ENCODE measurements around the gene CEACAM19. TPM values are rescaled to one million over a fixed set of nuclear protein-coding genes. Genes with fewer than 3 reads are reported as not detected.

Gene CEACAM19
- total RNA-seq, 2 experiments from 2014 or later = 0.63 to 1.3 TPM

DNA sequence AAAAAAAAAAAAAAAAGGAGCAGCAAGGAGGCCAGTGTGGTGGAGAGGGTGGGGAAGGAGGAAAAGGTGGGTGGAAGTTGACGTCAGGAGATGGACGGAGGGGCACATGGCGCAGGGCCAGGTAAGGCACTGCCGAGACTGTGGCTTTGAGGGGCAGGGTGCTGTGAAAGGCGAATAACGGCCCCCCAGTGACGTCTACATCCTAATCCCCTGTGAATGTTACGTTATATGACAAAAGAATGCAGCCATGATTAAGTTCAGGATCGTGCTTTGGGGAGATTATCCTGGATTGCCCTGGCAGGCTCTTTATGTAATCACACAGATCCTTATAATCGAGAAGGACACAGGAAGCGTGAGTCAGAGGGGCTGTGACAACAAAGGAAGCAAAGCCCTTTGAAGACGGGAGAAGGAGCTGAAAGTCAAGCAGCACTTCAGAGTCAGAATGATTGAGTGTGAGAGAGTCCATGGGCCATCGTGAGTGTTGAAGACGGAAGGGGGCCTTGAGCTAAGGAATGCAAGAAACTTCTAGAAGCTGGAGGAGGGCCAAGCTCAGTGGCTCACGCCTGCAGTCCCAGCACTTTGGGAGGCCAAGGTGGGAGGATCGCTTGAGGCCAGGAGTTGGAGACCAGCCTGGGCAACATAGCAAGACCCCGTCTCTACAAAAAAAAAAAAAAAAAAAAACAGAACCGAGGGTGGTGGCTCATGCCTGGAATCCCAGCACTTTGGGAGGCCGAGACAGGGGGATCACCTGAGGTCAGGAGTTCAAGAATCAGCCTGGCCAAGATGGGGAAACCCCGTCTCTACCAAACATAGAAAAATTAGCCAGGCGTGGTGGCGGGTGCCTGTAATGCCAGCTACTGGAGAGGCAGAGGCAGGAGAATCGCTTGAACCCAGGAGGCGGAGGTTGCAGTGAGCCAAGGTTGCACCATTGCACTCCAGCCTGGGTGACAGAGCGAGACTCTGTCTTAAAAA, 13.9 kb downstream of the CEACAM19 start:
- CTCF ChIA-PET = interaction anchor here (1.0 to 1.3 kb wide), 5 partner anchors 28 to 114 kb away, joined by 3 to 4 read pairs (median 3); no protein-coding TSS in a partner anchor
- POLR2A ChIA-PET = no interaction called here
- intact Hi-C loops (cut with micrococcal nuclease) = no loop called here
- DNase-seq (peak; percentile 56), ATAC-seq (peak; percentile 62)
- Mint-ChIP-seq H3K36me3 (ENCODE audit: low read depth) (no peaks in the 10 kb centered on the region), H3K9me3 (no peaks in the 10 kb centered on the region), H3K4me3 (no peak overlapping the region), H3K27ac (peak overlapping the region; percentile 17), H3K4me1 (ENCODE audit: low read depth) (peaks cover 26% of the 10 kb centered on the region), H3K27me3 (peaks cover 21% of the 10 kb centered on the region)
- TF ChIP-seq, protein P1, sequence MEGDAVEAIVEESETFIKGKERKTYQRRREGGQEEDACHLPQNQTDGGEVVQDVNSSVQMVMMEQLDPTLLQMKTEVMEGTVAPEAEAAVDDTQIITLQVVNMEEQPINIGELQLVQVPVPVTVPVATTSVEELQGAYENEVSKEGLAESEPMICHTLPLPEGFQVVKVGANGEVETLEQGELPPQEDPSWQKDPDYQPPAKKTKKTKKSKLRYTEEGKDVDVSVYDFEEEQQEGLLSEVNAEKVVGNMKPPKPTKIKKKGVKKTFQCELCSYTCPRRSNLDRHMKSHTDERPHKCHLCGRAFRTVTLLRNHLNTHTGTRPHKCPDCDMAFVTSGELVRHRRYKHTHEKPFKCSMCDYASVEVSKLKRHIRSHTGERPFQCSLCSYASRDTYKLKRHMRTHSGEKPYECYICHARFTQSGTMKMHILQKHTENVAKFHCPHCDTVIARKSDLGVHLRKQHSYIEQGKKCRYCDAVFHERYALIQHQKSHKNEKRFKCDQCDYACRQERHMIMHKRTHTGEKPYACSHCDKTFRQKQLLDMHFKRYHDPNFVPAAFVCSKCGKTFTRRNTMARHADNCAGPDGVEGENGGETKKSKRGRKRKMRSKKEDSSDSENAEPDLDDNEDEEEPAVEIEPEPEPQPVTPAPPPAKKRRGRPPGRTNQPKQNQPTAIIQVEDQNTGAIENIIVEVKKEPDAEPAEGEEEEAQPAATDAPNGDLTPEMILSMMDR (IDR thresholded peaks at IDR 0.05) = no peak

DNA sequence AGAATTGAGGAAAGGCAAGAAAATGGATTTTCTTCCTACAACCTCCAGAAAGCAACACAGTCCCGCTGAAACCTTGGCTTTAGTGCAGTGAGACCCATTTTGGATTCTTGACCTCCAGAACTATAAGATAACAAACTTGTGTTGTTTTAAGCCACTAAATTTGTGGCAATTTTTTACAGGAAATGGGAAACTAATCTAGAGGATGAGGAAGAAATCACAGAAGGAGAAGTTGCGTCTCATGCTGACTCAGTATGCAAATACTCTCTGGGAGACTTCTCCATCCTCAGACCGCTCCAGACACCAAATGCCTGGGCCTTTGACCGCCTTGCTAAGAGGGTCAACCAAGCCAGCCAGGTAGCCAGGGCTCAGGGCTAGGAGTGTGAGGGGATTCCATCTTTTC, 14.6 kb downstream of the CEACAM19 start:
- TF ChIP-seq, protein P1 (IDR thresholded peaks at IDR 0.05) = no peak
- no peaks in the 10 kb centered on the region for H3K36me3 Mint-ChIP-seq (ENCODE audit: low read depth)
- DNase-seq (no peak), ATAC-seq (no peak)
- ChIA-PET POLR2A (interaction anchor here (0.7 kb wide), 1 partner anchor 63 kb away, joined by 3 read pairs; no protein-coding TSS in a partner anchor), CTCF (interaction anchor here (1.0 to 1.3 kb wide), 5 partner anchors 29 to 115 kb away, joined by 3 to 4 read pairs (median 3); no protein-coding TSS in a partner anchor)
- no peak overlapping the region for H3K4me3 Mint-ChIP-seq
- intact Hi-C loops (cut with micrococcal nuclease) = no loop called here
- H3K9me3 Mint-ChIP-seq = no peaks in the 10 kb centered on the region
- peaks cover 21% of the 10 kb centered on the region for H3K27me3 Mint-ChIP-seq
- H3K4me1 Mint-ChIP-seq (ENCODE audit: low read depth) = peaks cover 26% of the 10 kb centered on the region
- no peak overlapping the region for H3K27ac Mint-ChIP-seq

DNA sequence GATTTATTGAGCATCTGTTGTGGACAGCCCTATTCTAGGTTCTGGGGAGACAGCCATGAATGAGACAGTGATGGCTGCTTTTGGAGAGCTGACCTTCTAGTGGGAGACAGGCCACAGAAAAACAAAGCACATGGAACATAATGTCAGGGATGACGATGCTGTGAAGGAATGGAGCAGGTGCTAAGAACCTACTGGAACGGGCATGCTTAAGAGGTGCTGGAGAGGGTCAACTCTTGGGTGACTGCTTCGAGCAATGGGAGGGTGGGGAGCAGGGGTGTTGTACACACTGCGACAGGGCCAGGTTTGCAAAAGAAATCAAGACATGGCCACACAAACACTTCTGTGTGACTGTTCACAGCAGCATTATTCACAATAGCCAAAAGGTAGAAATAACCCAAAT, 15.6 kb downstream of the CEACAM19 start:
- intact Hi-C loops (cut with micrococcal nuclease) = no loop called here
- no peak overlapping the region for H3K4me3 Mint-ChIP-seq

DNA sequence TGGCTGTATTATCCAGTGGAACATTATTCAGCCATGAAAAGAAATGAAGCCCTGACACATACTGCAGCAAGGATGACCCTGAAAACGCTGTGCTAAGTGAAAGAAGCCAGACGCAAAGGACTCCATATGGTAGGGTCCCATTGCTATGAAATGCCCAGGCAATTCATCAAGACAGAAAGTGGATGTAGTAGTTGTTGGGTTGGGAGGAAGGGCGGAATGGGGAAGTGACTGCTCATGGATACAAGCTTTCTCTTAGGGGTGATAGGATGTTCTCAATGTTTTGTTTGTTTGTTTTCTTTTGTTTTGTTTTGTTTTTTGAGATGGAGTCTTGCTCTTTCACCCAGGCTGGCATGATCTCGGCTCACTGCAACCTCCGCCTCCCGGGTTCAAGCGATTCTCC, 16.6 kb downstream of the CEACAM19 start:
- POLR2A ChIA-PET = no interaction called here

More for the DNA sequence above, 15.6 kb downstream of the CEACAM19 start:
- ChIA-PET POLR2A (interaction anchor here (0.7 kb wide), 1 partner anchor 62 kb away, joined by 3 read pairs; no protein-coding TSS in a partner anchor), CTCF (interaction anchor here (1.2 kb wide), 1 partner anchor 84 kb away, joined by 6 read pairs; no protein-coding TSS in a partner anchor)
- ATAC-seq (no peak), DNase-seq (no peak)
- Mint-ChIP-seq H3K4me1 (ENCODE audit: low read depth) (peaks cover 30% of the 10 kb centered on the region), H3K27me3 (peaks cover 21% of the 10 kb centered on the region), H3K36me3 (ENCODE audit: low read depth) (no peaks in the 10 kb centered on the region), H3K27ac (no peak overlapping the region), H3K9me3 (no peaks in the 10 kb centered on the region)
- TF ChIP-seq, protein P1 (IDR thresholded peaks at IDR 0.05) = no peak

More for the DNA sequence above, 16.6 kb downstream of the CEACAM19 start:
- H3K36me3 Mint-ChIP-seq (ENCODE audit: low read depth) = no peaks in the 10 kb centered on the region
- H3K27ac Mint-ChIP-seq = no peak overlapping the region
- ATAC-seq = no peak
- peaks cover 21% of the 10 kb centered on the region for H3K27me3 Mint-ChIP-seq
- intact Hi-C loops (cut with micrococcal nuclease) = loop anchor here (2.0 kb wide), 1 partner anchor 83 kb away; no protein-coding TSS in a partner anchor
- CTCF ChIA-PET = interaction anchor here (1.4 to 5.9 kb wide), 4 partner anchors 8 to 84 kb away, joined by 4 to 93 read pairs (median 44); no protein-coding TSS in a partner anchor
- H3K4me1 Mint-ChIP-seq (ENCODE audit: low read depth) = peaks cover 40% of the 10 kb centered on the region
- TF ChIP-seq, protein P1 (IDR thresholded peaks at IDR 0.05) = no peak
- no peak overlapping the region for H3K4me3 Mint-ChIP-seq
- no peak for DNase-seq
- no peaks in the 10 kb centered on the region for H3K9me3 Mint-ChIP-seq
